ENCODE measurements around the gene COL6A2. TPM values are rescaled to one million over a fixed set of nuclear protein-coding genes. Genes with fewer than 3 reads are reported as not detected.
"Not testable (repeated sequence)": the region's sequence is repeated elsewhere in the genome, so short reads cannot be mapped to it uniquely, and the experiment has no call there.

The COL6A2 gene
- total RNA-seq, 1 experiment from 2014 or later: 120 TPM

GRCh38 chr21:46059195-46059594 is 38.7 kb upstream of the COL6A2 start:
- DNase-seq (ENCODE audit: low read depth): no peak
- in situ Hi-C loops (cut with HindIII; ENCODE audit: low pct_unique_long_range_greater_than_20kb, low sequenced_read_pairs): no loop called here

- DNase-seq (ENCODE audit: low read depth); in situ Hi-C loops (cut with HindIII; ENCODE audit: low pct_unique_long_range_greater_than_20kb, low sequenced_read_pairs): not testable (repeated sequence)
Measured at GRCh38 chr21:46059711-46060455, 38.0 kb upstream of the COL6A2 start.

DNA sequence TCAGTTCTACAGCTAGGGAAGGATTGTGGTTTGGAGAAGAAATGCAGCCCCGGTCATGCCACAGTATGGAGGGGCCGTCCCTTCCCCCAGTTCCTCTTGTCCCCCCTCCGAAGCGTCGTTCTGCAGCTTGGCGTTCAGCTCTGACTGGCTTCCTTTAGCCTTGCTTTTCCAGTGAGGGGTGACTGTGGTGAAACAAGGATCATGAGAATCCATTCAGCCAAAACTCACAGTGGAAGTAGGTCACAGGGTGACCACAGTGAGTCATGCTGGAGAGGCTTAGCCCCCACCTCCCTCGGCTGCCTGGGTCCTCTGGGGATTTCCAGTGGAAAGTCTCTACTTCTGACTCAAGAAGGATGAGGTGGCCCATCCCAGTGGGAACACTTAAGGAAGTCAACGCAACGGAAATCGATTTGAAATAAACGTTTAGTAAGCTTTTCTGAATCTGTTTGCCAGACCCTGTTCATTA is 37.3 kb upstream of the COL6A2 start:
- in situ Hi-C loops (cut with HindIII; ENCODE audit: low pct_unique_long_range_greater_than_20kb, low sequenced_read_pairs): no loop called here
- peak; percentile 92 for DNase-seq (ENCODE audit: low read depth)

DNA sequence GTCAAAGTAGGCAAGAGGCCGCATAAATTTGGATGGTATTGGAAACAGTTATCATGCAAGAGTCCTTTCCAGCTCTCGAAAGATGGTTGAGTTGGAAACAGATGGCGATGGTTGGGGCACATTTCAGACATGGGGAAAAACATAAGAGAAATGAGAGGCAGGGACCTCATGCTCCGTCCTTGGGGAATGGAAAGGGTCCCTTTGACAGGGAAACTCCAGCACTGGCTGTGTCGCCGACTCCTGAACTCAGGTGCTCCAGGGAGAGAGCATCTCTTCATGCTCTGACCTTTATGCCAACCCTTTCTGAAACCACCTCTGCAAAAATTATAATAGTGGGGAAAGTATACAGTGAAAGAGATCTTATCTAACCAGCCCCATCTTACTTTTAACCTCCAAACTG is 36.8 kb upstream of the COL6A2 start:
- DNase-seq (ENCODE audit: low read depth): no peak
- in situ Hi-C loops (cut with HindIII; ENCODE audit: low pct_unique_long_range_greater_than_20kb, low sequenced_read_pairs): no loop called here

GRCh38 chr21:46061518-46061917 is 36.4 kb upstream of the COL6A2 start:
- in situ Hi-C loops (cut with HindIII; ENCODE audit: low pct_unique_long_range_greater_than_20kb, low sequenced_read_pairs): no loop called here
- DNase-seq (ENCODE audit: low read depth): no peak

GRCh38 chr21:46061950-46062349 is 36.0 kb upstream of the COL6A2 start:
- in situ Hi-C loops (cut with HindIII; ENCODE audit: low pct_unique_long_range_greater_than_20kb, low sequenced_read_pairs): no loop called here
- DNase-seq (ENCODE audit: low read depth): no peak

GRCh38 chr21:46062471-46063211 is 35.3 kb upstream of the COL6A2 start:
- DNase-seq (ENCODE audit: low read depth): no peak
- in situ Hi-C loops (cut with HindIII; ENCODE audit: low pct_unique_long_range_greater_than_20kb, low sequenced_read_pairs): no loop called here

DNA sequence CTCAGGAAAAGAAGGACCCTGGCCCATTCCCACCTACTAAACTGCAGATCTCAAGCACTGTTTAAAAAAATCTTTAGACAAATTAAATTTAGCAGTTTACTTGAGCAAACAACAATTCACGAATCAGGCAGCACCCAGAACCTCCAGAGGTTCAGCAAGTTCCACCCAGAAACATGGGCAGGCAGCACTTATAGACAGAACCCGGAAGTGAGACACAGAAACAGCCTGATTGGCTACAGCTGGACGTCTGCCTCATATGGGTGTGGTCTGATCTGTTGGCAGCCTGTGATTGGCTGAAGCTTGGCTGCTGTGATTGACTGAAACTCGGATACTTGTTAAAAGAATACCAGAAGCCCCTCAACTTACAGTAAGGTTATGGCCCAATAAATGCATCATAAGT is 34.7 kb upstream of the COL6A2 start:
- DNase-seq (ENCODE audit: low read depth): peak; percentile 22
- in situ Hi-C loops (cut with HindIII; ENCODE audit: low pct_unique_long_range_greater_than_20kb, low sequenced_read_pairs): no loop called here

- in situ Hi-C loops (cut with HindIII; ENCODE audit: low pct_unique_long_range_greater_than_20kb, low sequenced_read_pairs): no loop called here
Measured at GRCh38 chr21:46063734-46064680, 33.9 kb upstream of the COL6A2 start.

DNA sequence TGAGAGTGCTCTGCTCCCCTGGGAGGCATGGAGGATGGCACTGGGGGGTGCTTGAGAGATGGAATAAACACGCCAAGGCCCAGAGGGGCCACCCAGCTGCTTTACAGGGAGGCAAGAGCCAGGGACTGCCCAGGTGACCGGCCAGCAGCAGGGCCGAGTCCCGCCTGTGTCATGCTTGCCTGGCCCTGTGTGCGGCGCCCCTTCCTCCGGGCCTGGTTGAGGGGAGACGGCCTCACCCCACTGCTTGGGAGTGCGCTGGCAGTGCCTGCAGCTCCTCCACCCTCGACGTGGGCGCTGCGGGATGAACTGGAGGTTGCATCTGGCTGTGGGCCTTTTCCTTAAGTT is 33.1 kb upstream of the COL6A2 start:
- no peak for DNase-seq (ENCODE audit: low read depth)
- in situ Hi-C loops (cut with HindIII; ENCODE audit: low pct_unique_long_range_greater_than_20kb, low sequenced_read_pairs): no loop called here

More at GRCh38 chr21:46063734-46064680, 33.9 kb upstream of the COL6A2 start:
- DNase-seq (ENCODE audit: low read depth): no peak

GRCh38 chr21:46065215-46065913 is 32.5 kb upstream of the COL6A2 start:
- peak; percentile 68 for DNase-seq (ENCODE audit: low read depth)
- in situ Hi-C loops (cut with HindIII; ENCODE audit: low pct_unique_long_range_greater_than_20kb, low sequenced_read_pairs): no loop called here

GRCh38 chr21:46065914-46066551 is 31.9 kb upstream of the COL6A2 start:
- DNase-seq (ENCODE audit: low read depth): no peak
- in situ Hi-C loops (cut with HindIII; ENCODE audit: low pct_unique_long_range_greater_than_20kb, low sequenced_read_pairs): no loop called here

DNA sequence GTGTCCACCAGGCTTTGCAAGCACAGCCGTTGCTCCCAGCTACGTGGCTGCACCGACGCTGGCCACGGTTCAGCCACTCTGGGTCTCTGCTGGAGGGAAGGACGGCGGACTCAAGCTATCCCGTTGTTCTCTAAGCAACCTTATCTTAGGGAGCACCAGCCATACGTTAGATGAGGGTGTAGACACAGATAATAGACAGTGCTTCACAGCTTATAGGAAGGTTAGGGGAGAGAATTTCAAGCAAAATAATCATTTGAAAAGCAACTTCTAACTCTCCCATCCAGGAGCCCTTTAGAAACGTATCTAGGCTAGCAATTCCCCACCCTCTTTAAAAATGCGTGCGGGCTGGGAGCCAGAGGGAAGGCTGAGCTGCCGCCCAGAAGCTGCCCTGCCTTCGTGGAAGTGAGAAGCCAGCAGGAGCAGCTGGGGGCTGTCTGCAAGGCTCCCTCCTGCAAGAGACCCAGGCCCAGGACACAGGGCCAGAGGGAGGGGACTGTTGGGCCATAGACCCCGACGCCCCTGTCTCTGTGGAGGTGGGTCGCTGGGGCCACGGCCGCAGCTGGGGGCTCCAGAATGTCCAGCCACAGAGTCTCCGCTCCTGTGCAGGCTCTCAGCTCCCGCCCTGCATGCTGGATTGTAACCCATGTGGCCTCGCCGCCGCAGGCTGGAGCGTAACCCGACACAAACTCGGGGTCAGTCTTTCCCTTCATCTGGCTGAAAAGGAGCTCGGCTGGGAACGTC is 31.2 kb upstream of the COL6A2 start:
- in situ Hi-C loops (cut with HindIII; ENCODE audit: low pct_unique_long_range_greater_than_20kb, low sequenced_read_pairs): no loop called here
- no peak for DNase-seq (ENCODE audit: low read depth)

DNA sequence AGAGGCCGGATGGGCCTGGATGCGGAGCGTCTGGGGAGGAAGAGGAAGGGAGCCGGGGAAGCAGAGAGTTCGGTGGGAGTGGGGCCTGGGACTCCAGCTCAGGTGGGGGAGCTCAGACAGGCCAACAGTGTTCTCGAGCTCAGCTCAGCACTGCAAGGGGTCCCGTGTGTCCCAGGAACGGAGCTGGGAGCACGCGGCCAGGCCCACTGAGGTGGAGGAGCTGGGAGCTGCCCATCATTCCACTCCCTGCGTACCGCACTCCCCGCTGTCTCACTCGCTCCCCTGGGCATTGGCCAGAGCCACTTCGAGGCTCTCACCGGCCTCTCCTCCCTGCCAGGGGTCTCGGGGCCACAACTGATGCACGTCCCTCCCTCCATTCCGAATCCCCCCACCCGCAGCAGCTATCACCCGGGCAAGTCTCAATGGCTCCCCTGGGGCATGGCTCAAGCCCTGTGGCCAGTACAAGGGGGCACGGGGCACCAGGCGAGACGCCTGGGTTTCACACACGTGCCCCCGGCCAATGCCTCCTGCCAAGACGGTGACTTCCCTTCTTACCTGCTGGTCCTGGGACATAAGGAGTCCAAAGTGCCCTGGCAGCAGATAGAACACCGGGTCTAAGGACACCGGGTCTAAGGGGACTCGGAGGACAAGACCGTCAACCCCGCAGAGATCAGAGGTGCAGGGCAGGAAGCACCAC is 30.3 kb upstream of the COL6A2 start:
- no peak for DNase-seq (ENCODE audit: low read depth)
- in situ Hi-C loops (cut with HindIII; ENCODE audit: low pct_unique_long_range_greater_than_20kb, low sequenced_read_pairs): no loop called here

DNA sequence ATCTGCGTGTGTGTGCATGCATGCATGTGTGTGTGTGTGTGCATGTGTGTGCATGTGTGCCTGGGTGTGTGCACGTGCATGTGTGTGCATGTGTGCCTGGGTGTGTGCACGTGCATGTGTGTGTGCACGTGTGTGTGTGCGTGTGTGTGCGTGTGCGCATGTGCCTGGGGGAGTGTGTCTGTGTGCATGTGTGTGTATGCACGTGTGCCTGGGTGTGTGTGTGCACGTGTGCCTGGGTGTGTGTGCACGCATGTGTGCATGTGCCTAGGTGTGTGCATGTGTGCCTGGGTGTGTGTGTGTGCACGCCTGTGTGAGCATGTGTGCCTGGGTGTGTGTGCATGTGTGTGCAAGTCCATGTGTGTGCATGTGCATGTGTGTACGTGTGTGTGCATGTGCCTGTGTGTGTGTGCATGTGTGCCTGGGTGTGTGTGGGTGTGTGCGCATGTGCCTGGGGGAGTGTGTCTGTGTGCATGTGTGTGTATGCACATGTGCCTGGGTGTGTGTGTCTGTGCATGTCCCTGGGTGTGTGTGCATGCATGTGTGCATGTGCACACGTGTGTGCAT is 29.3 kb upstream of the COL6A2 start:
- no peak for DNase-seq (ENCODE audit: low read depth)
- in situ Hi-C loops (cut with HindIII; ENCODE audit: low pct_unique_long_range_greater_than_20kb, low sequenced_read_pairs): no loop called here

DNA sequence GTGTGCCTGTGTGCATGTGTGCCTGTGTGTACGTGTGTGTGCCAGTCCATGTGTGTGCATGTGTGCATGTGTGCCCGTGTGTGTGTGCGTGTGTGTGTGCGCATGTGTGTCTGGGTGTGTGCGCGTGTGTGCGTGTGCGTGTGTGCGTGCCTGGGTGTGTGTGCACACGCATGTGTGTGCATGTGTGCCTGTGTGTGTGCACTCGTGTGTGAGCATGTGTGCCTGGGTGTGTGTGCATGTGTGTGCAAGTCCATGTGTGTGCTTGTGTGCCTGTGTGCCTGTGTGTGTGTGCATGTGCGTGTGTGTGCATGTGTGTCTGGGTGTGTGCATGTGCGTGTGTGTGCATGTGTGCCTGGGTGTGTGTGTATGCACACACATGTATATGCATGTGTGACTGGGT is 28.7 kb upstream of the COL6A2 start:
- in situ Hi-C loops (cut with HindIII; ENCODE audit: low pct_unique_long_range_greater_than_20kb, low sequenced_read_pairs): no loop called here

More for the DNA sequence above, 28.7 kb upstream of the COL6A2 start:
- no peak for DNase-seq (ENCODE audit: low read depth)
